Measurements from ENCODE around the gene ZNF865. TPM values are rescaled to one million over a fixed set of nuclear protein-coding genes. Genes with fewer than 3 reads are reported as not detected.
"Not testable (repeated sequence)": the region's sequence is repeated elsewhere in the genome, so short reads cannot be mapped to it uniquely, and the experiment has no call there.

The ZNF865 gene
- total and polyA plus RNA-seq, 2 of the 4 experiments (the other 2 are of a cell fraction), result under 0.01 to 4.6 TPM

DNA sequence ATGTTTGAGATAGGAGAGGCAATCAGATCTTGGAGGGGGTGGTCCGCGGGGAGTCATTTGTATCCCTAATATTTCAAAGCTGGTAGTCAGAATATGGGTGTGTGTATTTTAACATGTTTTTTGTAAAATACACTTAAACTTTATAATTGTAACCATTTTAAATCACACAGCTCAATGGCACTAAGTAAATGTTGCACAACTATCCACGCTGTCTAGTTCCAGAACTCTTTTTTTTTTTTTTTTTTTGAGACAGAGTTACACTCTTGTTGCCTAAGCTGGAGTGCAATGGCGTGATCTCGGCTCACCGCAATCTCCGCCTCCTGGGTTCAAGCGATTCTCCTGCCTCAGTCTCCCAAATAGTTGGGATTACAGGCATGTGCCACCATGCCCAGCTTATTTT, 21.6 kb upstream of the ZNF865 start:
- H3K14ac ChIP-seq (replicated peaks; ENCODE audit: low read depth, low read length); H3K9ac ChIP-seq (ENCODE audit: low read depth, low read length); H2BK5ac ChIP-seq (ENCODE audit: low read depth, low read length, poor library complexity, severe bottlenecking); CTCF ChIA-PET; H3K4ac ChIP-seq (ENCODE audit: low read depth, low read length); H4K5ac ChIP-seq (ENCODE audit: low read depth, low read length); H2AK9ac ChIP-seq (replicated peaks; ENCODE audit: low read depth, low read length, poor library complexity); DNase-seq; H2AK5ac ChIP-seq (ENCODE audit: low read depth, low read length); H3K27me3 ChIP-seq (ENCODE audit: control insufficient read depth, insufficient read depth, low read length); H3K4me3 ChIP-seq (ENCODE audit: insufficient read depth, low read depth, low read length); H4K91ac ChIP-seq (ENCODE audit: insufficient read depth, low read depth, low read length); H3K18ac ChIP-seq (ENCODE audit: low read depth, low read length); BruUV-seq (replicated peaks); H2BK20ac ChIP-seq (ENCODE audit: low read depth, low read length); H3K36me3 ChIP-seq (ENCODE audit: control insufficient read depth, insufficient read depth, low read length); H4K20me1 ChIP-seq (ENCODE audit: insufficient read depth, low read length); H2BK120ac ChIP-seq (ENCODE audit: low read depth, low read length); ATAC-seq (ENCODE audit: low read depth); H3K56ac ChIP-seq (ENCODE audit: extremely low read depth, insufficient read depth, low read length); H3K27ac ChIP-seq (ENCODE audit: insufficient read depth, low read length); H3K9me3 ChIP-seq (ENCODE audit: control insufficient read depth, insufficient read depth, low read length); H2AFZ ChIP-seq (replicated peaks; ENCODE audit: low read length, poor library complexity); intact Hi-C loops (cut with micrococcal nuclease); dilution Hi-C loops (cut with HindIII; ENCODE audit: low sequenced_read_pairs, unreplicated experiment); H3K23ac ChIP-seq (ENCODE audit: low read depth, low read length); H3K4me2 ChIP-seq (ENCODE audit: low read depth, low read length); in situ Hi-C loops (cut with MboI; ENCODE audit: low sequenced_read_pairs); H2BK15ac ChIP-seq (ENCODE audit: low read depth, low read length); H4K8ac ChIP-seq (ENCODE audit: low read depth in 2 of 2, low read length in 2 of 2): not testable (repeated sequence)
- WGBS, 2 experiments (ENCODE audit: extremely low coverage in 2 of 2, insufficient read length in 1 of 2), result no CpG with 5 or more reads among the region's 8 CpGs
- POLR2A ChIA-PET (ENCODE audit: unreplicated experiment), result interaction anchor here (0.6 kb wide), 1 partner anchor 58 kb away, joined by 5 read pairs; no protein-coding TSS in a partner anchor
- Histone ChIP-seq H3K4me1 (ENCODE audit: control insufficient read depth, insufficient read depth, low read length) (peaks cover 14% of the 10 kb centered on the region), H3K9me1 (ENCODE audit: insufficient read depth, low read length) (peaks cover 10% of the 10 kb centered on the region), H3K79me1 (ENCODE audit: low read depth in 1 of 2, low read length in 2 of 2) (peaks cover 4 to 17% of the 10 kb centered on the region in 2 experiments; a peak in 3 of 4 replicates)

Measured in IMR-90 (cell line).